ENCODE data around the gene MISP. TPM values are rescaled to one million over a fixed set of nuclear protein-coding genes. Genes with fewer than 3 reads are reported as not detected.

MISP gene
- total RNA-seq, 1 donor from 2014 or later = not detected

- H3K9me3 ChIP-seq (replicated peaks) = no peaks in the 10 kb centered on the region
- H3K4me3 ChIP-seq = no peak overlapping the region
- TF ChIP-seq CTCF (IDR thresholded peaks at IDR 0.05; ENCODE audit: borderline replicate concordance) = no peak
- no peak overlapping the region for H3K27ac ChIP-seq (replicated peaks)
- peaks cover 32% of the 10 kb centered on the region for H3K27me3 ChIP-seq (ENCODE audit: low read depth)
- H3K36me3 ChIP-seq = no peaks in the 10 kb centered on the region
- intact Hi-C loops (cut with micrococcal nuclease) = loop anchor here (10.0 kb wide), 1 partner anchor 155 kb away; the partner anchor contains the start of gene ARID3A
- no peak for DNase-seq
- peaks cover 10% of the 10 kb centered on the region for H3K4me1 ChIP-seq
Measured at GRCh38 chr19:769616-770015, 18.7 kb downstream of the MISP start.

GRCh38 chr19:771332-771785, 20.4 kb downstream of the MISP start:
- Histone ChIP-seq H3K9me3 (replicated peaks) (no peaks in the 10 kb centered on the region), H3K4me1 (peaks cover 10% of the 10 kb centered on the region), H3K36me3 (no peaks in the 10 kb centered on the region), H3K4me3 (no peak overlapping the region), H3K27ac (replicated peaks) (no peak overlapping the region), H3K27me3 (ENCODE audit: low read depth) (peaks cover 18% of the 10 kb centered on the region)
- DNase-seq = no peak
- intact Hi-C loops (cut with micrococcal nuclease) = no loop called here
- TF ChIP-seq CTCF (IDR thresholded peaks at IDR 0.05; ENCODE audit: borderline replicate concordance) = peak; percentile 69

- TF ChIP-seq CTCF (IDR thresholded peaks at IDR 0.05; ENCODE audit: borderline replicate concordance) = no peak
- H3K4me3 ChIP-seq = no peak overlapping the region
- H3K27ac ChIP-seq (replicated peaks) = no peak overlapping the region
- peaks cover 11% of the 10 kb centered on the region for H3K27me3 ChIP-seq (ENCODE audit: low read depth)
- no peak for DNase-seq
- intact Hi-C loops (cut with micrococcal nuclease) = no loop called here
- no peaks in the 10 kb centered on the region for H3K36me3 ChIP-seq
- no peaks in the 10 kb centered on the region for H3K9me3 ChIP-seq (replicated peaks)
- peaks cover 10% of the 10 kb centered on the region for H3K4me1 ChIP-seq
Measured at GRCh38 chr19:772063-772462, 21.2 kb downstream of the MISP start.

GRCh38 chr19:772730-773436, 22.0 kb downstream of the MISP start:
- no peak overlapping the region for H3K27ac ChIP-seq (replicated peaks)
- no peaks in the 10 kb centered on the region for H3K36me3 ChIP-seq
- no peak for TF ChIP-seq CTCF (IDR thresholded peaks at IDR 0.05; ENCODE audit: borderline replicate concordance)
- H3K27me3 ChIP-seq (ENCODE audit: low read depth) = peaks cover 7% of the 10 kb centered on the region
- no peaks in the 10 kb centered on the region for H3K9me3 ChIP-seq (replicated peaks)
- peaks cover 10% of the 10 kb centered on the region for H3K4me1 ChIP-seq
- intact Hi-C loops (cut with micrococcal nuclease) = no loop called here
- DNase-seq = no peak
- no peak overlapping the region for H3K4me3 ChIP-seq

- no peak for TF ChIP-seq CTCF (IDR thresholded peaks at IDR 0.05; ENCODE audit: borderline replicate concordance)
- Histone ChIP-seq H3K4me1 (peaks cover 16% of the 10 kb centered on the region), H3K27me3 (ENCODE audit: low read depth) (peaks cover 6% of the 10 kb centered on the region), H3K36me3 (no peaks in the 10 kb centered on the region), H3K27ac (replicated peaks) (no peak overlapping the region), H3K4me3 (no peak overlapping the region), H3K9me3 (replicated peaks) (no peaks in the 10 kb centered on the region)
- intact Hi-C loops (cut with micrococcal nuclease) = no loop called here
- DNase-seq = no peak
Measured at GRCh38 chr19:776549-776948, 25.6 kb downstream of the MISP start.
